Esophagus squamous epithelium (tissue), 5 donors: Measurements from ENCODE around the gene HAPLN3. TPM values are rescaled to one million over a fixed set of nuclear protein-coding genes. Genes with fewer than 3 reads are reported as not detected.

Experiments used
- DNase-seq: peaks from one replicate; lab custom pipeline; 2025; lab: John Stamatoyannopoulos, UW
- H3K27ac ChIP-seq, 4 donors: fragments of 200-600 bp; sonication (generic); one replicate each; pipeline ENCODE4 v1.5.1; 2016 to 2019; ENCODE audit warnings: mild to moderate bottlenecking in 1 of 4
- H3K27me3 ChIP-seq, 4 donors: fragments of 200-600 bp; sonication (generic); 1 replicate in 3 of 4; 2 replicates in 1 of 4; pipeline versions ENCODE4 v1.5.1 to v1.6.0; 2017 to 2021; ENCODE audit warnings: antibody characterized with exemption in 1 of 4
- H3K36me3 ChIP-seq, 3 donors: fragments of 200-600 bp; sonication (generic); one replicate each; pipeline ENCODE4 v1.5.1; 2016 to 2019
- H3K4me1 ChIP-seq, 3 donors: fragments of 200-600 bp; sonication (generic); one replicate each; pipeline ENCODE4 v1.5.1; 2017 to 2019
- H3K4me3 ChIP-seq, 4 donors: fragments of 200-600 bp; sonication (generic); 1 replicate in 3 of 4; 2 replicates in 1 of 4; pipeline ENCODE4 v1.5.1; 2016 to 2019; ENCODE audit warnings: mild to moderate bottlenecking in 2 of 4, moderate library complexity in 1 of 4
- H3K9me3 ChIP-seq, 3 donors: fragments of 200-600 bp; sonication (generic); one replicate each; pipeline ENCODE4 v1.5.1; 2016 to 2019
- POLR2A ChIP-seq, 4 donors: fragments of 450-650 bp; IDR thresholded peaks; one replicate each; pipeline ENCODE4 v1.6.1; 2017; ENCODE audit warnings: antibody characterized with exemption in 4 of 4, mild to moderate bottlenecking in 4 of 4, moderate library complexity in 3 of 4
- WGBS, 2 donors: methylation state at CpG; one replicate each; pipeline ENCODE4 v1.1.5; 2018; 5-methylcytosine and 5-hydroxymethylcytosine counted together
- intact Hi-C: fragments of 100-400 bp; cut with DNase I; formaldehyde crosslinking; loops from one replicate; pipeline ENCODE4 v1.15.0; 2022
- total RNA-seq, 4 donors: library from RNA; depleted of rRNA; stranded (reverse); fragments of >200 nt; gene quantifications; one replicate each; pipeline ENCODE4 v1.1.0, GENCODE V29; 2016
- TF ChIP-seq, protein P1 (sequence below), 6 experiments: fragments of 450-650 bp in 4 of 6; fragments of 200-600 bp in 2 of 6; sonication (generic) in 2 of 6; IDR thresholded peaks; one replicate each; pipeline ENCODE4 v1.5.1; 2016 to 2019; ENCODE audit warnings: antibody characterized with exemption in 6 of 6, mild to moderate bottlenecking in 4 of 6, moderate library complexity in 4 of 6
- donor health status: DM: yes; HTN: yes; CAD: no.

HAPLN3 gene
- total RNA-seq, 4 donors from 2014 or later: 3.1 to 9.4 (median 7.8) TPM

DNA sequence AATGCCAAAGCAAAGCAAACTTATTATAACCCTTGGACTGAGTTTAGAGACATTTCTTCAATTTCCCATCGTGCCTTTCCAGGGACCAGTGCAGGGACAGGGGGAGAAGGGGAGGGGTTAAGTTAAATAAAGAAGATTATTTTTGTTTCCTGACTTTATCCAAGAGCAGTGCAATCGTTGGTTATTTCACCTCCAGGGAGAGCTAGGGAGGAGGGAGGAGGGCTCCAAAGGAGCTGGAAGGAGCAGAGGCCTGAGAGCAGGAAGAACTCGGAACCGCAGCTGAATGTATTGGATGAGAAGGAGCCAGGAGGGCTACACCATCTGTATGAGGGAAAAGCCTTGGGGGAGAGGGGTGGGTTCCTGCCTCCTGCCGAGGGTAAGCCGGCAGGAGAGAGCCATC, 20.7 kb downstream of the HAPLN3 start:
- no peak overlapping the region for H3K4me3 ChIP-seq
- H3K27me3 ChIP-seq: peaks cover 0 to 31% (median 0%) of the 10 kb centered on the region in 4 donors
- H3K4me1 ChIP-seq: no peaks in the 10 kb centered on the region
- no peak for DNase-seq
- 49 to 53% methylated on average over 6 of the region's 6 CpGs for WGBS, 2 donors
- H3K9me3 ChIP-seq: no peaks in the 10 kb centered on the region
- H3K36me3 ChIP-seq: no peaks in the 10 kb centered on the region
- TF ChIP-seq, protein P1, sequence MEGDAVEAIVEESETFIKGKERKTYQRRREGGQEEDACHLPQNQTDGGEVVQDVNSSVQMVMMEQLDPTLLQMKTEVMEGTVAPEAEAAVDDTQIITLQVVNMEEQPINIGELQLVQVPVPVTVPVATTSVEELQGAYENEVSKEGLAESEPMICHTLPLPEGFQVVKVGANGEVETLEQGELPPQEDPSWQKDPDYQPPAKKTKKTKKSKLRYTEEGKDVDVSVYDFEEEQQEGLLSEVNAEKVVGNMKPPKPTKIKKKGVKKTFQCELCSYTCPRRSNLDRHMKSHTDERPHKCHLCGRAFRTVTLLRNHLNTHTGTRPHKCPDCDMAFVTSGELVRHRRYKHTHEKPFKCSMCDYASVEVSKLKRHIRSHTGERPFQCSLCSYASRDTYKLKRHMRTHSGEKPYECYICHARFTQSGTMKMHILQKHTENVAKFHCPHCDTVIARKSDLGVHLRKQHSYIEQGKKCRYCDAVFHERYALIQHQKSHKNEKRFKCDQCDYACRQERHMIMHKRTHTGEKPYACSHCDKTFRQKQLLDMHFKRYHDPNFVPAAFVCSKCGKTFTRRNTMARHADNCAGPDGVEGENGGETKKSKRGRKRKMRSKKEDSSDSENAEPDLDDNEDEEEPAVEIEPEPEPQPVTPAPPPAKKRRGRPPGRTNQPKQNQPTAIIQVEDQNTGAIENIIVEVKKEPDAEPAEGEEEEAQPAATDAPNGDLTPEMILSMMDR (IDR thresholded peaks at IDR 0.05): no peak
- TF ChIP-seq POLR2A (IDR thresholded peaks at IDR 0.05): no peak
- intact Hi-C loops: no loop called here
- H3K27ac ChIP-seq: no peak overlapping the region

DNA sequence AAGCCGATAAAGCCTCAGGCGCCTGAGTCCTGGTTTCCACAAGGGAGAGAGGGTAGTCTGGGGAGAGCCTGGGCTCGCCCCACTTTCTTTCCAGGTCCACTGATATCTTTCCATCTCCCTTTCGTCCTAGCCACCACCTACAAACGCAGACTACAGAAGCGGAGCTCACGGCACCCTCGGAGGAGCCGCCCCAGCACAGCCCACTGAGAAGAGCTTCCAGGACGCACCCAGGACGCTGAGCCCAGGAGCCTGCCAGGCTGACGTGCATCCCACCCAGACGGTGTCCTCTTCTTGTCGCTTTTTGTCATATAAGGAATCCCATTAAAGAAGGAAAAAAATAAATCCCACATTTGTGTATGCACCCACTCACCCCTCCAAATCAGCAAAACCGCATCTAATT, 21.1 kb downstream of the HAPLN3 start:
- Histone ChIP-seq H3K36me3 (no peaks in the 10 kb centered on the region), H3K9me3 (no peaks in the 10 kb centered on the region), H3K4me3 (no peak overlapping the region), H3K4me1 (no peaks in the 10 kb centered on the region), H3K27me3 (peaks cover 0 to 34% (median 0%) of the 10 kb centered on the region in 4 donors), H3K27ac (no peak overlapping the region)
- intact Hi-C loops: no loop called here
- WGBS, 2 donors: 78 to 85% methylated on average over 6 to 13 of the region's 15 CpGs
- DNase-seq: no peak
- TF ChIP-seq POLR2A (IDR thresholded peaks at IDR 0.05): no peak
- TF ChIP-seq, protein P1 (IDR thresholded peaks at IDR 0.05): no peak

DNA sequence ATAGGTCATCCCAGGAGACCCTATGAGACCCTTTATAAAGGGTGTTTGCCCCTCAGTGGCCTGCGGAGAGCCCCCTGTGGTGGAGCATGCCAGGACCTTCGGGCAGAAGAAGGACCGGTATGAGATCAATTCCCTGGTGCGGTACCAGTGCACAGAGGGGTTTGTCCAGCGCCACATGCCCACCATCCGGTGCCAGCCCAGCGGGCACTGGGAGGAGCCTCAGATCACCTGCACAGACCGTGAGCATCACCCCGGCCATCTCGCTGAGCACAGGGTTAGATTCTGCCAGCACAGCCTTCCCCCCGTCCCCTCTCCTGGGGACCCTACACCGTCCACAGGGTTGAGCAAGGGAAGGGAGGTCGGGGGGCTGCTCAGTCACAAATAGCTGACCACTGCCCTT, 21.6 kb downstream of the HAPLN3 start:
- no peaks in the 10 kb centered on the region for H3K36me3 ChIP-seq
- H3K27ac ChIP-seq: no peak overlapping the region
- intact Hi-C loops: no loop called here
- no peak for DNase-seq
- H3K9me3 ChIP-seq: no peaks in the 10 kb centered on the region
- no peak for TF ChIP-seq POLR2A (IDR thresholded peaks at IDR 0.05)
- TF ChIP-seq, protein P1 (IDR thresholded peaks at IDR 0.05): no peak
- WGBS, 2 donors: 83% methylated on average over 10 of the region's 13 CpGs; no CpG with 5 or more reads in 1 of the 2 donors
- peaks cover 0 to 36% (median 0%) of the 10 kb centered on the region in 4 donors for H3K27me3 ChIP-seq
- no peak overlapping the region for H3K4me3 ChIP-seq
- no peaks in the 10 kb centered on the region for H3K4me1 ChIP-seq

DNA sequence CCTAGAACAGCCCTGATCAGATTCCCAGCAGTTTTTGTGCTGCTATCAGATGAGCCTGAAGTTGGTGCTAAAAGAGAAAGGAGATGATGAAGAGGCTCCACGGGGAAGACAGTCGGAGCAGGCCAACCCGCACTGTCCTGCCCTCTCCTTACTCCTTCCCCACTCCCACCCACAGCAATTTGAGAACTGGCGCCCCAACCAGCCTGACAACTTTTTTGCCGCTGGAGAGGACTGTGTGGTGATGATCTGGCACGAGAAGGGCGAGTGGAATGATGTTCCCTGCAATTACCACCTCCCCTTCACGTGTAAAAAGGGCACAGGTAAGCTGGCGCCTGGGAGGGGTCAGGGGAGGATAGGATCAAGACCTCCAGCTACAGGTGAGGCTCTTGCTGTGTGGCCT, 22.6 kb downstream of the HAPLN3 start:
- Histone ChIP-seq H3K4me1 (no peaks in the 10 kb centered on the region), H3K9me3 (no peaks in the 10 kb centered on the region), H3K27me3 (peaks cover 0 to 42% (median 0%) of the 10 kb centered on the region in 4 donors), H3K27ac (no peak overlapping the region), H3K4me3 (no peak overlapping the region), H3K36me3 (no peaks in the 10 kb centered on the region)
- no peak for DNase-seq
- TF ChIP-seq, protein P1 (IDR thresholded peaks at IDR 0.05): no peak
- TF ChIP-seq POLR2A (IDR thresholded peaks at IDR 0.05): no peak
- intact Hi-C loops: no loop called here
- WGBS, 2 donors: 54 to 55% methylated on average over 7 to 9 of the region's 9 CpGs

DNA sequence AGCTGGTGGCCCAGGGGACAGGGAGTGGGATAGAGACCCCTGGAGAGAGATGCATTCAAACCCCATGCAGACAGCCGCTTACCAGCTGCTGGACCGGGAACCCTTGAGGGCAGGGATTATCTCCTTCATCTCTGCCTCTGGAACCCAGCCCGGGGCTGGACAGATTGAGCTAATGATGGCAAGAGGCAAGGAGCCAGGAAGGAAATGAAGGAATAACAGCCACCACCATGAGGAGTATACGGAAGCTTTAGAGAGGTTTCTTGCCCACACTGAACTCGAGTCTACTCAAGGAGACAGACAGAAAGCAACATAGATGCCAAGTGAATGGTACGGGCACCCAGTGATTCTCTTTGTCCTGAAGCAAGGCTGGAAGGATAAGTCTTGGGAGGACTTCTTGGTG, 23.2 kb downstream of the HAPLN3 start:
- 53 to 77% methylated on average over 3 to 6 of the region's 6 CpGs for WGBS, 2 donors
- TF ChIP-seq, protein P1 (IDR thresholded peaks at IDR 0.05): no peak
- no peak for TF ChIP-seq POLR2A (IDR thresholded peaks at IDR 0.05)
- H3K27me3 ChIP-seq: peaks cover 0 to 42% (median 0%) of the 10 kb centered on the region in 4 donors
- no peaks in the 10 kb centered on the region for H3K36me3 ChIP-seq
- no peak for DNase-seq
- no peaks in the 10 kb centered on the region for H3K9me3 ChIP-seq
- no peak overlapping the region for H3K27ac ChIP-seq
- H3K4me3 ChIP-seq: no peak overlapping the region
- H3K4me1 ChIP-seq: no peaks in the 10 kb centered on the region
- intact Hi-C loops: no loop called here
